WI38 (cell line): ENCODE measurements around the gene IBA57.

Source experiments
- H3K4me3 ChIP-seq: 2 replicates; pipeline ENCODE4 v1.5.1; 2011; ENCODE audit warnings: low read depth, mild to moderate bottlenecking, control low read depth, low read length
- TF ChIP-seq, protein P1 (sequence below): IDR thresholded peaks from 2 replicates; pipeline ENCODE4 v1.5.1; 2012; ENCODE audit warnings: low read depth, mild to moderate bottlenecking, control low read depth, low read length

Gene IBA57

GRCh38 chr1:228205526-228206436, 40.2 kb downstream of the IBA57 start:
- TF ChIP-seq, protein P1, sequence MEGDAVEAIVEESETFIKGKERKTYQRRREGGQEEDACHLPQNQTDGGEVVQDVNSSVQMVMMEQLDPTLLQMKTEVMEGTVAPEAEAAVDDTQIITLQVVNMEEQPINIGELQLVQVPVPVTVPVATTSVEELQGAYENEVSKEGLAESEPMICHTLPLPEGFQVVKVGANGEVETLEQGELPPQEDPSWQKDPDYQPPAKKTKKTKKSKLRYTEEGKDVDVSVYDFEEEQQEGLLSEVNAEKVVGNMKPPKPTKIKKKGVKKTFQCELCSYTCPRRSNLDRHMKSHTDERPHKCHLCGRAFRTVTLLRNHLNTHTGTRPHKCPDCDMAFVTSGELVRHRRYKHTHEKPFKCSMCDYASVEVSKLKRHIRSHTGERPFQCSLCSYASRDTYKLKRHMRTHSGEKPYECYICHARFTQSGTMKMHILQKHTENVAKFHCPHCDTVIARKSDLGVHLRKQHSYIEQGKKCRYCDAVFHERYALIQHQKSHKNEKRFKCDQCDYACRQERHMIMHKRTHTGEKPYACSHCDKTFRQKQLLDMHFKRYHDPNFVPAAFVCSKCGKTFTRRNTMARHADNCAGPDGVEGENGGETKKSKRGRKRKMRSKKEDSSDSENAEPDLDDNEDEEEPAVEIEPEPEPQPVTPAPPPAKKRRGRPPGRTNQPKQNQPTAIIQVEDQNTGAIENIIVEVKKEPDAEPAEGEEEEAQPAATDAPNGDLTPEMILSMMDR, result no peak

DNA sequence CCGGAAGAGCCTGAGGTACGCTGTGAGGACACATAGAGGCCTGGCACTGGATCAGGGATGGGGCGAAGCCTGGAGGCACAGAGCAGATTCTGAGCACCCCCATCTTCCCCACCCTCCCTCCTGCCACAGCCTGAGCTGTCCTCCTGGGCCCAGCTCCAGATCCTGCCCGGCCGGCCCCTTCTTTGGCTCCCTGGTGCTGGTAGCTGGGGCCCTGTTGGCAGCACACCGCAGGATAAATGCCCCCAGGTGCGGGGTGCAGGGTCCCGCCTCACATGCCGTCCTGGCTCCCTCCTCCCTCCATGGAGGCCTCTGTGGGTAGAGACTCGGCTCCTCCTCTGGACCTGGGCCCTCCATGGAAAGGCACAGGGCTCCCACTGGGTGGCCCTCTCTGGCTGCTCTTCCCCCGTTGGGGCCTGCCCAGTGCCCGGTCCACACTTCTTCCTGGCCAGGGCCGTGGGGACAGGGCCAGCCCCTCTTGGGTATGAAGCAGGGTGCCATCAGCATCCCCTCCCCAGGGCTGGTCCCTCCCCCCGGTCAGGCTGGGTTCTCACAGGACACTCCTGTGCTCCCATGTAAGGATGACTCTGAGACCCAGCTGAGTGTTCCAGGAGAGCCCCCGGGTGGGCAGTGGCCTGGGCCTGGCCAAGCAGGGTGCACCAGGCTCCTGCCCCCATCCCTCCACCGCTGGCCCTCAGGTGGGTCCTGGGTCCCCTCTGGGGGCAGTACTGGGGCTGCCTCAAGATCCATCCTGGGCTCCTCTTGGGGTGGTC, 41.2 kb downstream of the IBA57 start:
- no peak overlapping the region for H3K4me3 ChIP-seq
- TF ChIP-seq, protein P1, result no peak

More at GRCh38 chr1:228205526-228206436, 40.2 kb downstream of the IBA57 start:
- H3K4me3 ChIP-seq, result no peak overlapping the region

DNA sequence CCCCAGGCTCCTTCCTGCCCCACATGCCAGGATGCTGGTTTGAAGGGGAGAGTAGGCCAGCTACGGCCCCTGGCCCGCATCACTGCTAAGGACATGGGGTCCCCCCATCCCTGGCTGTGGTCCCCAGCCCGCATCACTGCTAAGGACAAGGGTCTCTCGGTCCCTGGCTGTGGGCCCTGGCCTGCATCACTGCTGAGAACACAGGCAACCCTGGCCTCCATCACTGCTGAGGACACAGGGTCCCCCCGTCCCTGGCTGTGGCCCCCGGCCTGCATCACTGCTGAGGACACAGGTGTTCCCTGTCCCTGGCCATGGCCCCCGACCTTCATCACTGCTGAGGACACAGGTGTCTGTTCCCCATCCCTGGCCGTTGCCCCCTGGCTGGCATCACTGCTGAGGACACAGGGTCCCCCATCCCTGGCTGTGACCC, 41.8 kb downstream of the IBA57 start:
- TF ChIP-seq, protein P1, result no peak
- H3K4me3 ChIP-seq, result no peak overlapping the region

DNA sequence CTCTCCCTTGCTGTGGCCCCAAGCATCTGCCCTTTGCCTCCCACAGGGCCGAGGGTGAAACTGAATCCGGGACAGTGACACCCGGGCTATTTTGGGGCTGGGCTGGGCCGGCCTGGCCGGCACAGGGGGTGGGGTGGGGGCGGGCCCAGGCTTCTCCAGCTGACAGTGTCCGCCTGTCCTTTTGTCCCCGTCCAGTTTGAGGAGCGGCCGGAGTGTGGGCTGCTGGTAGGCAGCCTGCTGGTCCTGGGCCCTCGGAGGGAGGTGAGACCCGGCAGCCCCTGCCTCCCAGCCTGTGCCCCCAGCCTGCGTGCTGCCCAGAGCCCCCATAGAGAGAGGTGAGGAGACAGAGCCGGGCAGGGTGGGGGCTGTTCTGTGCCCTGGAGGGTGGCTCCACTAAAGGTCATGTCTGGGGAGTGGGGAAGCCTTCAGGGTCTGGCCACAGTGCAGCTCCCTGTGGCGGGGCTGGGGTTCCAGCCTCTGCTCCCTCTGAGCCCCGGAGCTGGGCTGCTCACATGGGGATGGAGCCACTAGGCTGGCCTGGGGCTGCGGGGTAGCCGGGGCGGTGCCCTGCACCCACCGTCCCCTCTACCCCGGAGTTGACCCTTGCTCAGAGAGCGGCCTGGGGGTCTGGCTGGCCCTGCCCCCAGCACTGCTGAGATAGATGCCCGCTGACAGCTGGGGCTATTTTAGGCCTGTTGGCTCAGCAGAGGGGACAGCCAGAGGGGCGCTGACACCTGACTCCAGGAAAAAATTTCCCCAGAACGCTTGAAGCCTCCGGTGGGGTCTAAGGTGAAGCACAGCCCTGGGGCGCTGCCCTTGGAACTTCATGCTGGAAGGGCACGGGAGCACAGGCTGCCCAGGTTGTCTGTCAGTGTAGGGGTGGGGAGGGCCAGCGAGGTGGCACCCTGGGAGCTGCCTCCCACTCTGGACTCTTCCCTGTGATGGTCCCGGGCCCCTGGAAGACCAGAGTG, 42.5 kb downstream of the IBA57 start, which contains the start of gene OBSCN:
TSS of gene OBSCN (plus strand) at position 194 of the 971 bp plus-strand sequence. CDS start 3,740 bp downstream, outside the sequence.
- H3K4me3 ChIP-seq, result no peak within 1 kb of the TSS
- TF ChIP-seq, protein P1, result no peak

- no peak overlapping the region for H3K4me3 ChIP-seq
- TF ChIP-seq, protein P1, result no peak
These were observed 43.4 kb downstream of the IBA57 start for GRCh38 chr1:228208831-228209551.

- no peak overlapping the region for H3K4me3 ChIP-seq
- TF ChIP-seq, protein P1, result no peak
These were observed 44.1 kb downstream of the IBA57 start for GRCh38 chr1:228209657-228210056.
